ENCODE results near the gene RAB11FIP3.

- TF ChIP-seq PKNOX1 (IDR thresholded peaks at IDR 0.05) (no peak), YY1 (IDR thresholded peaks at IDR 0.05; ENCODE audit: low read depth, low read length) (no peak), SKIL (IDR thresholded peaks at IDR 0.05; ENCODE audit: low read depth, poor library complexity, severe bottlenecking) (no peak), CTCF (IDR thresholded peaks at IDR 0.05 in 2 of 3, conservative IDR thresholded peaks at IDR 0.05 in 1 of 3; ENCODE audit: control insufficient read depth in 2 of 3, extremely low read depth in 1 of 3, insufficient read depth in 1 of 3, low read depth in 3 of 3, low read length in 3 of 3) (no peak), POLR2A (IDR thresholded peaks at IDR 0.05; ENCODE audit: low read depth, low read length) (no peak), RCOR1 (conservative IDR thresholded peaks at IDR 0.05; ENCODE audit: low read depth, low read length) (no peak), RELA (IDR thresholded peaks at IDR 0.05; ENCODE audit: borderline replicate concordance, partially characterized antibody) (no peak), TAF1 (IDR thresholded peaks at IDR 0.05; ENCODE audit: borderline replicate concordance, low read depth, low read length) (no peak), RAD21 (IDR thresholded peaks at IDR 0.05; ENCODE audit: insufficient read depth, low read depth, low read length) (no peak), HDAC6 (IDR thresholded peaks at IDR 0.05; ENCODE audit: unreplicated experiment) (no peak)
Observed at GRCh38 chr16:483341-484075, 58.1 kb downstream of the RAB11FIP3 start.
